ENCODE results near the gene CYP51A1. TPM values are rescaled to one million over a fixed set of nuclear protein-coding genes. Genes with fewer than 3 reads are reported as not detected.

Gene CYP51A1
- total and polyA plus RNA-seq, 2 of the 13 experiments (the other 11 are each of a cell fraction or from before 2014, with no cell fraction given) = 15.4 to 260 TPM

GRCh38 chr7:92178928-92179924, 44.9 kb upstream of the CYP51A1 start, which contains the start of gene LRRD1 (continued):
- TF ChIP-seq, protein P1, sequence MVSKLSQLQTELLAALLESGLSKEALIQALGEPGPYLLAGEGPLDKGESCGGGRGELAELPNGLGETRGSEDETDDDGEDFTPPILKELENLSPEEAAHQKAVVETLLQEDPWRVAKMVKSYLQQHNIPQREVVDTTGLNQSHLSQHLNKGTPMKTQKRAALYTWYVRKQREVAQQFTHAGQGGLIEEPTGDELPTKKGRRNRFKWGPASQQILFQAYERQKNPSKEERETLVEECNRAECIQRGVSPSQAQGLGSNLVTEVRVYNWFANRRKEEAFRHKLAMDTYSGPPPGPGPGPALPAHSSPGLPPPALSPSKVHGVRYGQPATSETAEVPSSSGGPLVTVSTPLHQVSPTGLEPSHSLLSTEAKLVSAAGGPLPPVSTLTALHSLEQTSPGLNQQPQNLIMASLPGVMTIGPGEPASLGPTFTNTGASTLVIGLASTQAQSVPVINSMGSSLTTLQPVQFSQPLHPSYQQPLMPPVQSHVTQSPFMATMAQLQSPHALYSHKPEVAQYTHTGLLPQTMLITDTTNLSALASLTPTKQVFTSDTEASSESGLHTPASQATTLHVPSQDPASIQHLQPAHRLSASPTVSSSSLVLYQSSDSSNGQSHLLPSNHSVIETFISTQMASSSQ (IDR thresholded peaks at IDR 0.05; ENCODE audit: low read depth) = no peak
- TF ChIP-seq, protein P1 (CRISPR knock-in tag; IDR thresholded peaks at IDR 0.05; ENCODE audit: borderline replicate concordance) = no peak
- TF ChIP-seq HMGXB3 (CRISPR knock-in tag; IDR thresholded peaks at IDR 0.05; ENCODE audit: borderline replicate concordance) (0 out of 2 replicates have a peak, but pooled peaks have one; percentile 40), ZBTB4 (CRISPR knock-in tag; IDR thresholded peaks at IDR 0.05; ENCODE audit: borderline replicate concordance) (no peak), HNRNPLL (IDR thresholded peaks at IDR 0.05; ENCODE audit: low read depth, low read length, poor library complexity, severe bottlenecking) (peak; percentile 84), HOMEZ (CRISPR knock-in tag; IDR thresholded peaks at IDR 0.05; ENCODE audit: low read depth) (no peak), CCDC6 (CRISPR knock-in tag; IDR thresholded peaks at IDR 0.05) (no peak), DR1 (CRISPR knock-in tag; IDR thresholded peaks at IDR 0.05) (peak; percentile 61; the same call in 1 of the 2 replicates), ZNF878 (CRISPR knock-in tag; IDR thresholded peaks at IDR 0.05) (no peak), RAD51 (IDR thresholded peaks at IDR 0.05; ENCODE audit: borderline replicate concordance) (no peak), GTF2F1 (IDR thresholded peaks at IDR 0.05; ENCODE audit: low read length) (no peak)
- TF ChIP-seq, protein P2, sequence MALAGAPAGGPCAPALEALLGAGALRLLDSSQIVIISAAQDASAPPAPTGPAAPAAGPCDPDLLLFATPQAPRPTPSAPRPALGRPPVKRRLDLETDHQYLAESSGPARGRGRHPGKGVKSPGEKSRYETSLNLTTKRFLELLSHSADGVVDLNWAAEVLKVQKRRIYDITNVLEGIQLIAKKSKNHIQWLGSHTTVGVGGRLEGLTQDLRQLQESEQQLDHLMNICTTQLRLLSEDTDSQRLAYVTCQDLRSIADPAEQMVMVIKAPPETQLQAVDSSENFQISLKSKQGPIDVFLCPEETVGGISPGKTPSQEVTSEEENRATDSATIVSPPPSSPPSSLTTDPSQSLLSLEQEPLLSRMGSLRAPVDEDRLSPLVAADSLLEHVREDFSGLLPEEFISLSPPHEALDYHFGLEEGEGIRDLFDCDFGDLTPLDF (CRISPR knock-in tag; IDR thresholded peaks at IDR 0.05) = peak; percentile 22; the same call in 1 of the 2 replicates

Measured in HepG2 (cell line).